Left renal cortex interstitium (tissue), 4 donors: ENCODE data around the gene PRKD3. TPM values are rescaled to one million over a fixed set of nuclear protein-coding genes. Genes with fewer than 3 reads are reported as not detected.

ENCODE experiments used
- polyA plus RNA-seq, 4 donors: library from polyadenylated mRNA; unstranded; fragments of 120-200 nt; gene quantifications; one replicate each; pipeline ENCODE4 v1.2.1, GENCODE V29; 2013; ENCODE audit not compliant: insufficient read length in 4 of 4

PRKD3 gene
- polyA plus RNA-seq, 4 donors = 43.9 to 54.9 (median 50.4) TPM

Other genes starting within 250 kb of the PRKD3 start
- 10 to 100 TPM; 18.3 to 25.9 (median 22.9) TPM for gene HEATR5B, start 240.5 kb downstream of the PRKD3 start, polyA plus RNA-seq
- 10 to 100 TPM in 2 of 4 donors, 1 to 10 TPM in 2; 8.7 to 11.2 (median 10.3) TPM for gene GPATCH11, start 240.3 kb downstream of the PRKD3 start, polyA plus RNA-seq
- gene EIF2AK2, start 167.9 kb downstream of the PRKD3 start, polyA plus RNA-seq = 10 to 100 TPM; 31.1 to 38.9 (median 32.9) TPM
- not detected for gene SULT6B1, start 136.2 kb downstream of the PRKD3 start, polyA plus RNA-seq
- 10 to 100 TPM; 47.7 to 65.8 (median 57.8) TPM for gene CEBPZOS, start 128.3 kb downstream of the PRKD3 start, polyA plus RNA-seq
- 10 to 100 TPM; 70.3 to 95.6 (median 84.5) TPM for gene CEBPZ, start 93.2 kb downstream of the PRKD3 start, polyA plus RNA-seq
- gene NDUFAF7, start 93.2 kb downstream of the PRKD3 start, polyA plus RNA-seq = 10 to 100 TPM; 15.6 to 32.5 (median 29.5) TPM
- gene QPCT, start 19.8 kb upstream of the PRKD3 start, polyA plus RNA-seq = 10 to 100 TPM; 11.5 to 15.1 (median 14.0) TPM